Astrocyte of the cerebellum (primary cell): ENCODE measurements around the gene ALCAM.

ENCODE experiments used
- DNase-seq: peaks from one replicate; pipeline ENCODE4 v3.0.0-alpha.2; 2011; ENCODE audit warnings: low read depth
- H3K4me3 ChIP-seq: 2 replicates; pipeline ENCODE4 v1.5.1; 2011; ENCODE audit warnings: mild to moderate bottlenecking, low read depth, low read length, moderate library complexity
- CTCF ChIP-seq: IDR thresholded peaks from 2 replicates; pipeline ENCODE4 v1.5.1; 2012; ENCODE audit warnings: low read length, low read depth, moderate library complexity, mild to moderate bottlenecking; ENCODE audit errors: missing control alignments
- in situ Hi-C: cut with HindIII; loops from 2 replicates; pipeline ENCODE4 v1.10.0; 2017; ENCODE audit warnings: low sequenced_read_pairs

ALCAM gene

GRCh38 chr3:105532251-105532650, 165.5 kb downstream of the ALCAM start:
- TF ChIP-seq CTCF: no peak
- in situ Hi-C loops: no loop called here

GRCh38 chr3:105533960-105534359, 167.3 kb downstream of the ALCAM start:
- peak; percentile 54 for DNase-seq
- no peak for TF ChIP-seq CTCF
- H3K4me3 ChIP-seq: no peak overlapping the region
- in situ Hi-C loops: no loop called here

More at GRCh38 chr3:105532251-105532650, 165.5 kb downstream of the ALCAM start:
- no peak for DNase-seq
- H3K4me3 ChIP-seq: no peak overlapping the region

- no peak overlapping the region for H3K4me3 ChIP-seq
- in situ Hi-C loops: no loop called here
- TF ChIP-seq CTCF: no peak
- DNase-seq: no peak
These were observed 167.8 kb downstream of the ALCAM start for GRCh38 chr3:105534491-105534890.

GRCh38 chr3:105537371-105538080, 170.8 kb downstream of the ALCAM start:
- TF ChIP-seq CTCF: no peak
- no peak overlapping the region for H3K4me3 ChIP-seq
- no peak for DNase-seq
- in situ Hi-C loops: no loop called here

- in situ Hi-C loops: no loop called here
- DNase-seq: no peak
- no peak overlapping the region for H3K4me3 ChIP-seq
- TF ChIP-seq CTCF: no peak
These were observed 171.8 kb downstream of the ALCAM start for GRCh38 chr3:105538483-105538882.

- DNase-seq: no peak
- in situ Hi-C loops: no loop called here
- no peak for TF ChIP-seq CTCF
- no peak overlapping the region for H3K4me3 ChIP-seq
These were observed 173.2 kb downstream of the ALCAM start for GRCh38 chr3:105539897-105540296.
